Measurements from ENCODE around the gene AP5S1.

Gene AP5S1

DNA sequence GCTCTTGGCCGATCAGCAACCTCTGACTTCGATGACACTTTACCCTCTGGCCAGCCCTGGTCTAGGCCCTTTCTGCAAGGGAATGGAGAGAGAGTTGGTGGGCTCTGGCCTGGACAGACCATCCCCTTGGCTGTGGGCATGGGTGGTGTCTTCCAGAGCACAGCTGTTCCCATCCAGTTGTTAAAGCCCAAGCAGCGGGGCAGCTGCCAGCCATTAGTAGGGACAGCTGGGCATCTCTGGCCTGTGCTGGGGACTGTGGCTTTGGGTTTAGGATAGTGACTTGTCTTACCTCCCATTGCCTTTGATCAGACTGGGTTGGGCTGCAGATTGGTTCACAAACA, 21.5 kb upstream of the AP5S1 start:
- H3K4me3 ChIP-seq (ENCODE audit: low read depth, low read length): no peak overlapping the region
- TF ChIP-seq, protein P1, sequence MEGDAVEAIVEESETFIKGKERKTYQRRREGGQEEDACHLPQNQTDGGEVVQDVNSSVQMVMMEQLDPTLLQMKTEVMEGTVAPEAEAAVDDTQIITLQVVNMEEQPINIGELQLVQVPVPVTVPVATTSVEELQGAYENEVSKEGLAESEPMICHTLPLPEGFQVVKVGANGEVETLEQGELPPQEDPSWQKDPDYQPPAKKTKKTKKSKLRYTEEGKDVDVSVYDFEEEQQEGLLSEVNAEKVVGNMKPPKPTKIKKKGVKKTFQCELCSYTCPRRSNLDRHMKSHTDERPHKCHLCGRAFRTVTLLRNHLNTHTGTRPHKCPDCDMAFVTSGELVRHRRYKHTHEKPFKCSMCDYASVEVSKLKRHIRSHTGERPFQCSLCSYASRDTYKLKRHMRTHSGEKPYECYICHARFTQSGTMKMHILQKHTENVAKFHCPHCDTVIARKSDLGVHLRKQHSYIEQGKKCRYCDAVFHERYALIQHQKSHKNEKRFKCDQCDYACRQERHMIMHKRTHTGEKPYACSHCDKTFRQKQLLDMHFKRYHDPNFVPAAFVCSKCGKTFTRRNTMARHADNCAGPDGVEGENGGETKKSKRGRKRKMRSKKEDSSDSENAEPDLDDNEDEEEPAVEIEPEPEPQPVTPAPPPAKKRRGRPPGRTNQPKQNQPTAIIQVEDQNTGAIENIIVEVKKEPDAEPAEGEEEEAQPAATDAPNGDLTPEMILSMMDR (IDR thresholded peaks at IDR 0.05; ENCODE audit: borderline replicate concordance, insufficient read depth, low read depth, low read length): no peak

GRCh38 chr20:3800256-3800877, 20.0 kb upstream of the AP5S1 start:
- H3K4me3 ChIP-seq (ENCODE audit: low read depth, low read length): no peak overlapping the region
- TF ChIP-seq, protein P1 (IDR thresholded peaks at IDR 0.05; ENCODE audit: borderline replicate concordance, insufficient read depth, low read depth, low read length): no peak

DNA sequence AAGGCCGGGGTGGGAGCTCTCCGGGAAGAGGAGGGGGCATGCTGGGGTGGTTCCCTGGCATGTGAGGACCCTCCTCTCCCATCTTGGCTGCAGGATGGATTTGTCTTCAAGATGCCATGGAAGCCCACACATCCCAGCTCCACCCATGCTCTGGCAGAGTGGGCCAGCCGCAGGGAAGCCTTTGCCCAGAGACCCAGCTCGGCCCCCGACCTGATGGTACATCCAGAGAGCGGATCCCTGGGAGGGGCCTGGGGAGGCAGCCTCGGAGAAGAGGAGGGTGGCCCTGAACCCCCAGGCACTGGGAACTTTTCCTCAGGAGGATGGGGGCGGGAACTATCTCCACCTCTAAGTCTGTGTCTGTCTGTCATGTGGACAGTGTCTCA, 19.5 kb upstream of the AP5S1 start:
- H3K4me3 ChIP-seq (ENCODE audit: low read depth, low read length): no peak overlapping the region
- TF ChIP-seq, protein P1 (IDR thresholded peaks at IDR 0.05; ENCODE audit: borderline replicate concordance, insufficient read depth, low read depth, low read length): no peak

DNA sequence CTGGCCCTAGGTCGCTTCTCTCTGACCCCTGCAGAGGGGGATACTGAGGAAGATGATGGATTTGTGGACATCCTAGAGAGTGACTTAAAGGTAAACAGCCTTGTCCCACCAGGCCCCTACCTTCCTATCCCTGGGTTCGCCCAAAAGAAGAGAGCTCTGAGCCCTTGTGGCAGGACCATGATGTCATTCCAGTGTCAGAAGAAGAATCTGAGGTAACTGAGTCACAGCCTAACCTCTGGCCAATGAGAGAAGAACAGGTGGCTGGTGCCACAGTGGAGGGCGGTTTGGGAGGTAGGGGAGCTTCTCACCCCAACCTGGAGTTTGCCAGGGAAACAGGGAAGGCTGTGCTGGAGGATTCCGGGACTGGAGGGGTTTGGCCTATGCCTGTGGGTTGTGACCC, 19.0 kb upstream of the AP5S1 start:
- TF ChIP-seq, protein P1 (IDR thresholded peaks at IDR 0.05; ENCODE audit: borderline replicate concordance, insufficient read depth, low read depth, low read length): no peak

GRCh38 chr20:3801846-3802245, 18.5 kb upstream of the AP5S1 start:
- no peak overlapping the region for H3K4me3 ChIP-seq (ENCODE audit: low read depth, low read length)

More for the DNA sequence above, 19.0 kb upstream of the AP5S1 start:
- H3K4me3 ChIP-seq (ENCODE audit: low read depth, low read length): no peak overlapping the region

GRCh38 chr20:3802524-3803239, 17.7 kb upstream of the AP5S1 start:
- TF ChIP-seq, protein P1 (IDR thresholded peaks at IDR 0.05; ENCODE audit: borderline replicate concordance, insufficient read depth, low read depth, low read length): no peak
- H3K4me3 ChIP-seq (ENCODE audit: low read depth, low read length): no peak overlapping the region

More at GRCh38 chr20:3801846-3802245, 18.5 kb upstream of the AP5S1 start:
- TF ChIP-seq, protein P1 (IDR thresholded peaks at IDR 0.05; ENCODE audit: borderline replicate concordance, insufficient read depth, low read depth, low read length): no peak

GRCh38 chr20:3803289-3803688, 17.1 kb upstream of the AP5S1 start:
- no peak overlapping the region for H3K4me3 ChIP-seq (ENCODE audit: low read depth, low read length)
- TF ChIP-seq, protein P1 (IDR thresholded peaks at IDR 0.05; ENCODE audit: borderline replicate concordance, insufficient read depth, low read depth, low read length): no peak

All from GM12875 (cell line).